ENCODE data around the gene KCNJ15.

GRCh38 chr21:38258521-38259485, 2.0 kb downstream of the KCNJ15 start:
- no peak for TF ChIP-seq CTCF (IDR thresholded peaks at IDR 0.05)
- TF ChIP-seq POLR2A (IDR thresholded peaks at IDR 0.05), result no peak
